SH-SY5Y (cell line): ENCODE data around the gene DQX1.

Source experiments
- GATA2 ChIP-seq: IDR thresholded peaks from 2 replicates; pipeline ENCODE4 v1.6.1; 2011; ENCODE audit warnings: mild to moderate bottlenecking, low read depth, low read length
- GATA3 ChIP-seq: IDR thresholded peaks from 2 replicates; pipeline ENCODE4 v1.6.1; 2011; ENCODE audit warnings: low read depth, mild to moderate bottlenecking, low read length, moderate library complexity

- TF ChIP-seq GATA2 (no peak), GATA3 (no peak)
Measured at GRCh38 chr2:74540291-74540690, 14.3 kb upstream of the DQX1 start.
